ENCODE results near the gene NPLOC4. TPM values are rescaled to one million over a fixed set of nuclear protein-coding genes. Genes with fewer than 3 reads are reported as not detected.

Gene NPLOC4
- total RNA-seq, 2 donors from 2014 or later: 69.3 to 70.4 TPM

DNA sequence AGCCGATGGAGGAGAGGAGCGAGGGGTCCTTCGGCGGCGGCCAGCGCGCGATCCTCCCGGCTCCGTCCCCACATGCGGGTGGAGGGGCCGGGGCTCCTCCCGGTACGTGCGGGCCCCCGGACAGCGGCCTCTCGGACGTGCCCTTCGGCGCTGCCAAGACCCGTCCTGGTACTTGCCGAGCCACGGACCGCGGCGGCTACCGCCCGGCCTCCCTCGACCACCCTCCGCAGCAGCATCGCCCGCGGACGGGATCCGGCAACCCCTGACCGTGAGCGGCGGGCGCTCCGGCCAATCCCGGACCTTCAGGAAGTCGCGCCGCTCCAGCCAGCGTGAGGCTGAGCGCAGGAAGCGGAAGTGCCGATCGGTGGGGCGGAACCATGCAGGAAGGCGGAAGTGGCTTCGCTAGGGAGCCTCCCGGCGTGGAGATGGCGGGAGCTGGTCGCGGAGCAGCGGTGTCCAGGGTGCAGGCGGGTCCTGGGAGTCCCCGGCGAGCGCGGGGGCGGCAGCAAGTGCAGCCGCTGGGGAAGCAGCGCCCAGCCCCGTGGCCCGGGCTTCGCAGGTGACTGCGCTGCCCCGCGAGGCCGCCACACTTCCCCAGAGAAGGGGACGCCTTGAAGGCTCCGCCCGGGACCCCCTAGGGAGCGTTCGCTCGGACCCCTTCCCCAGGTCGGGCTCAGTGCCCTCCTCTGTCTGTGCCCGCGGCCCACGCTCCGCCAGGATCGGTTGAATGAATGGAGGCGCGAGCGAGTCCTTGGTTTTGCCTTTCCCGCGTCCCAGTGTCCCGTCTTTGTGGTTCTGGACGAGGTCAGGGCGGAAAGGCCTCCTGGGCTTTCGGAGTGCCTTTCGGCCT lies 29.7 kb upstream of the NPLOC4 start, which contains the start of the genes CCDC137 and OXLD1:
Gene CCDC137 (plus strand): TSS at position 396 of the 850 bp plus-strand sequence. CDS start 30 bp downstream, at position 426.
Gene OXLD1 (minus strand): TSS at position 264 of the 850 bp plus-strand sequence. CDS start 28 bp downstream, at position 236.
- Histone ChIP-seq H3K27me3 (no peaks in the 10 kb centered on the region), H3K4me3 (peak within 1 kb of the TSS; percentile 89 to 99), H3K27ac (peak within 1 kb of the TSS; percentile 85), H3K4me1 (peaks cover 0 to 29% of the 10 kb centered on the region in 2 donors), H3K9me3 (no peaks in the 10 kb centered on the region), H3K36me3 (peaks cover 23% of the 10 kb centered on the region)
- peak; percentile 94 for DNase-seq (ENCODE audit: low spot score)
- TF ChIP-seq, protein P1, sequence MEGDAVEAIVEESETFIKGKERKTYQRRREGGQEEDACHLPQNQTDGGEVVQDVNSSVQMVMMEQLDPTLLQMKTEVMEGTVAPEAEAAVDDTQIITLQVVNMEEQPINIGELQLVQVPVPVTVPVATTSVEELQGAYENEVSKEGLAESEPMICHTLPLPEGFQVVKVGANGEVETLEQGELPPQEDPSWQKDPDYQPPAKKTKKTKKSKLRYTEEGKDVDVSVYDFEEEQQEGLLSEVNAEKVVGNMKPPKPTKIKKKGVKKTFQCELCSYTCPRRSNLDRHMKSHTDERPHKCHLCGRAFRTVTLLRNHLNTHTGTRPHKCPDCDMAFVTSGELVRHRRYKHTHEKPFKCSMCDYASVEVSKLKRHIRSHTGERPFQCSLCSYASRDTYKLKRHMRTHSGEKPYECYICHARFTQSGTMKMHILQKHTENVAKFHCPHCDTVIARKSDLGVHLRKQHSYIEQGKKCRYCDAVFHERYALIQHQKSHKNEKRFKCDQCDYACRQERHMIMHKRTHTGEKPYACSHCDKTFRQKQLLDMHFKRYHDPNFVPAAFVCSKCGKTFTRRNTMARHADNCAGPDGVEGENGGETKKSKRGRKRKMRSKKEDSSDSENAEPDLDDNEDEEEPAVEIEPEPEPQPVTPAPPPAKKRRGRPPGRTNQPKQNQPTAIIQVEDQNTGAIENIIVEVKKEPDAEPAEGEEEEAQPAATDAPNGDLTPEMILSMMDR (IDR thresholded peaks at IDR 0.05): no peak

DNA sequence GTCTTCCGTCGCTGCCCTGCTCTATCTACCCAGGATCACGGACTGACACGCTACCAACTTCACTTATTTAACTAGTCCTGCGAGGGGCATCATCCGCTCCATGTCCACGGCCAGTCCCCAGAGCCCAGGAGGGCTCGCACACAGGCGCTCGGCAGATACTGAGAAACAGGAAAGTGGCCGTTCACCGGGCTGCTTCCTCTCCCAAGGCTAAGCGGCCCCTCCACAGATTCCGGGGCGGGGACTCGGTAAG lies 29.1 kb upstream of the NPLOC4 start:
- DNase-seq (ENCODE audit: low spot score): no peak
- TF ChIP-seq, protein P1 (IDR thresholded peaks at IDR 0.05): no peak
- H3K4me3 ChIP-seq: peak overlapping the region; percentile 89 to 99
- peak overlapping the region; percentile 85 for H3K27ac ChIP-seq
- no peaks in the 10 kb centered on the region for H3K9me3 ChIP-seq
- H3K36me3 ChIP-seq: peaks cover 17% of the 10 kb centered on the region
- peaks cover 0 to 29% of the 10 kb centered on the region in 2 donors for H3K4me1 ChIP-seq
- H3K27me3 ChIP-seq: no peaks in the 10 kb centered on the region

DNA sequence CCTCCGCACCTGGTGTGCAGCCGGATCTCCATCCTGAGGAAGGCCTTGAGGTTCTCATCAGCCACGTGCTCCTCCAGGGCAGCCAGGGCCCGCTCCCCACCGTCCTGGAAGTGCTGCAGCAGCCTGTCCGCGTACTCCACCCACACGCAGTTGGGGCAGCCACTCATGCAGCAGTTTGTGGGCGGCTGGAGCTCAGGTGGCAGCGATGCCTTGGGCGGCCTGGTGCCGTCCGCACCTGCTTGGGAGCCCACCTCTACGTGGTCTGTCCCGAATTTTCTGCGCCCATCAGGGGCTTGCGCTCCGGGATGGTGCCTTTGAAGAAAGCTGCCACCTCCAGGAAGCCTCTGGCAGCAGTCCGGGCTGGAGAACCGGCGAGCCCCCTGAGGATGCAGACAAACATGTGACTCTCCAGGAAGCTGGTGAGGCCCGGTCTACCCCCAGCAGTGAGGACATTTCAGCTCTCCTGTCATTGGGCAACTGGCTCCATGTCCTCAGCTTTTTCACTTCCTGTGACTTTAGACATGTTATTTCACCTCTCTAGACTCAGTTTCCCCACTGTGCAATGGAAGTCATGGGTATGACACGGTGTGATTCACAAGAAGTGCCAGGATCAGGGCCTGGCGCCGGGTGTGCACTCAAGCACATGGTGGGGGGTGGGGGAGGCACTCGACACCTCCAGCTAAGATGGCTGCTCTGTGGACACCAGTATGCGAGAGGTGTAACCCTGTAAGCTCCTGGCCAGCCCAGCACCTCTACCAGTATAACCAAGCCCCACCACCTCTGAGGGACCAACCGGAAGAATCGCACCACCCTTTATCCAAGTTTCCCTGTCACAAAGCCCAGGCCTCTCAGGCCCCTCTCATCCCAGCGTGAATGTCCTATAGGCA lies 28.5 kb upstream of the NPLOC4 start:
- DNase-seq (ENCODE audit: low spot score): no peak
- TF ChIP-seq, protein P1 (IDR thresholded peaks at IDR 0.05): no peak
- Histone ChIP-seq H3K36me3 (peaks cover 14% of the 10 kb centered on the region), H3K4me3 (peak overlapping the region; percentile 89 to 99), H3K27ac (peak overlapping the region; percentile 85), H3K27me3 (no peaks in the 10 kb centered on the region), H3K9me3 (no peaks in the 10 kb centered on the region), H3K4me1 (peaks cover 0 to 29% of the 10 kb centered on the region in 2 donors)

DNA sequence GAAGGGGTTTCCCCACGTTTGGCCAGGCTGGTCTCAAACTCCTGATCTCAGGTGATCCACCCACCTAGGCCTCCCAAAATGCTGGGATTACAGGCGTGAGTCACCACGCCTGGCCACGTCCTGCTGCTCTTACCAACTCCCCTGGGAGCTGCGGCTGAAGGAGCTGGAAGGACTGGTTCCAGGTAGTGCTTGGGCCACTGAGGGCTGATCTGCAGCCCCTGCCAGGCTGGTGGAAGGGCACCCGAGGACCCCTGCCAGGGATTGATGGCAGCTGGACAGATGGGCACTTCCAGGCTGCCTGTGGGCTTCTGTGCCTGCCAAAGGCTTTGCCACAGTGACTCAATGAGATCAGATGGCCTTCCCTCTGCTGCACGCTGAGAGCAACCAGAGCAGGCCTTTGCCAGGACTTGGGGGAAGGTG lies 27.1 kb upstream of the NPLOC4 start:
- no peaks in the 10 kb centered on the region for H3K27me3 ChIP-seq
- H3K36me3 ChIP-seq: no peaks in the 10 kb centered on the region
- DNase-seq (ENCODE audit: low spot score): no peak
- no peak overlapping the region for H3K27ac ChIP-seq
- H3K4me1 ChIP-seq: peaks cover 0 to 29% of the 10 kb centered on the region in 2 donors
- TF ChIP-seq, protein P1 (IDR thresholded peaks at IDR 0.05): no peak
- no peak overlapping the region for H3K4me3 ChIP-seq
- no peaks in the 10 kb centered on the region for H3K9me3 ChIP-seq

DNA sequence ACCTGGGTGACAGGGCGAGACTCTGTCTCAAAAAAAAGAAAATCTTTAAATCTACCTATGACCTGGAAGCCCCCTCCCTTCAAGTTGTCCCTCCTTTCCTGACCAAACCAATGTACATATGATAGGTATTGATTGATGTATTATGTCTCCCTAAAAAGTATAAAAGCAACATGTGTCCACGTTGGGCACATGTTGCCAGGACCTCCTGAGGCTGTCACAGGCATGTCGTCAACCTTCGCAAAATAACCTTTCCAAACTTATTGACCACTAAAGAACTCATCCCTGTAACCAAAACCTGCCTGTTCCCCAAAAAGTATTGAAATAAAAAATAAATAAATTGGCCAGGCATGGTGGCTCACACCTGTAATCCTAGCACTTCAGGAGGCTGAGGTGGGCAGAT lies 25.1 kb upstream of the NPLOC4 start:
- Histone ChIP-seq H3K9me3 (no peaks in the 10 kb centered on the region), H3K36me3 (no peaks in the 10 kb centered on the region), H3K27ac (no peak overlapping the region), H3K27me3 (no peaks in the 10 kb centered on the region), H3K4me1 (peaks cover 0 to 15% of the 10 kb centered on the region in 2 donors), H3K4me3 (no peak overlapping the region)
- TF ChIP-seq, protein P1 (IDR thresholded peaks at IDR 0.05): no peak
- DNase-seq (ENCODE audit: low spot score): no peak

All from right atrium auricular region (tissue), 2 donors.